Measurements from ENCODE around the gene ZNF579.

ZNF579 gene

DNA sequence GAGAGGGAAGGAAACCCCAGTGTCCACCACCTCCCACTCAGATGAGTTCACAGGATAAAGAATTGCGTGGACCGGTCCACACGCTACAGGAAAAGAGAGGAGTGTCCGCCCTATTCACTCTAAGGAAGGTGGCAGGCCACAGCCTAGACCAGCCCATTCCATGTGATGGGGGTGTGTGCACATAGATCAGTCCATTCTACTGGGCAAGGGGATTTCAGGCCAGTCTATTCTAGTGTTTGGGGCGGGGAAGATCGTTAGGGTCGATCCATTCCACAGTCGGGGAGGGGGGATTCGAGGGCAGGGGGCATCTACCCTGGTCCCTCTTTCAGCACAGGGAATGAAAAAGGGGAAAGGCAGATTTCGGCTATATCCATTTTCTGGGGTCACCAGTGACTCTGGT is 10.9 kb upstream of the ZNF579 start:
- no peak overlapping the region for H3K4me3 ChIP-seq (ENCODE audit: low read length)
- H3F3A ChIP-seq (ENCODE audit: control insufficient read depth, insufficient read depth): peaks cover 8% of the 10 kb centered on the region
- H3K79me2 ChIP-seq (ENCODE audit: control insufficient read depth, low read length): no peaks in the 10 kb centered on the region
- no peaks in the 10 kb centered on the region for H3K9me2 ChIP-seq (replicated peaks; ENCODE audit: control insufficient read depth, low read length)
- no peaks in the 10 kb centered on the region for H3K9me3 ChIP-seq (ENCODE audit: control insufficient read depth, insufficient read depth, low read length)
- no peak overlapping the region for H3K4me2 ChIP-seq (ENCODE audit: low read length)
- H3K4me1 ChIP-seq (ENCODE audit: control insufficient read depth, low read length): peaks cover 16% of the 10 kb centered on the region
- H3K27me3 ChIP-seq (ENCODE audit: control insufficient read depth, low read length): no peaks in the 10 kb centered on the region
- no peak overlapping the region for H3K27ac ChIP-seq (ENCODE audit: low read depth, low read length)
- TF ChIP-seq CTCF (IDR thresholded peaks at IDR 0.05; ENCODE audit: low read depth, low read length, poor library complexity, severe bottlenecking): no peak
- TF ChIP-seq EZH2phosphoT487 (IDR thresholded peaks at IDR 0.05; ENCODE audit: borderline replicate concordance, low read length): no peak
- H4K20me1 ChIP-seq (ENCODE audit: control insufficient read depth, insufficient read depth, low read depth, low read length): no peaks in the 10 kb centered on the region
- H3K36me3 ChIP-seq (ENCODE audit: control insufficient read depth, low read length): peaks cover 19% of the 10 kb centered on the region

DNA sequence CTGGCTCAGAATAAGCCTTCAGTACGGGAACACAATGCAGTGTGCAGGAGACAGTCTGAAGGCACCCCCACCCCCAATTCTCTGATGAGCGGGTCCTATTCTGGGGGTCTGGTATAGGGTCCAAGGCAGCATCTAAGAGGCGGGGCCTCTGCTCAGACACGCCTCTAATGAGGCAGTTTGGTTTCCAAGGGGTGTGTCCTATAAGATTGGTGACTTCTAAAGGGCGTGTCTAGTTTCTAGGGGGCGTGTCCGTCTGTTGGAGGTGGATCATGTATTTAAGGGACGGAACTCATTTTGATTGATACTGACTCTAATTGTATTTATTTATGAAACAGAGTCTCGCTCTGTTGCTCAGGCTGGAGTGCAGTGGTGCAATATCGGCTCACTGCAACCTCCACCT is 10.0 kb upstream of the ZNF579 start:
- no peaks in the 10 kb centered on the region for H3K9me3 ChIP-seq (ENCODE audit: control insufficient read depth, insufficient read depth, low read length)
- H3K27ac ChIP-seq (ENCODE audit: low read depth, low read length): no peak overlapping the region
- H3K36me3 ChIP-seq (ENCODE audit: control insufficient read depth, low read length): peaks cover 10% of the 10 kb centered on the region
- H3K4me1 ChIP-seq (ENCODE audit: control insufficient read depth, low read length): peaks cover 26% of the 10 kb centered on the region
- H3K4me3 ChIP-seq (ENCODE audit: low read length): no peak overlapping the region
- H3F3A ChIP-seq (ENCODE audit: control insufficient read depth, insufficient read depth): peaks cover 13% of the 10 kb centered on the region
- no peaks in the 10 kb centered on the region for H3K9me2 ChIP-seq (replicated peaks; ENCODE audit: control insufficient read depth, low read length)
- no peak overlapping the region for H3K4me2 ChIP-seq (ENCODE audit: low read length)
- H3K27me3 ChIP-seq (ENCODE audit: control insufficient read depth, low read length): no peaks in the 10 kb centered on the region
- no peak for TF ChIP-seq CTCF (IDR thresholded peaks at IDR 0.05; ENCODE audit: low read depth, low read length, poor library complexity, severe bottlenecking)
- no peak for TF ChIP-seq EZH2phosphoT487 (IDR thresholded peaks at IDR 0.05; ENCODE audit: borderline replicate concordance, low read length)
- no peaks in the 10 kb centered on the region for H3K79me2 ChIP-seq (ENCODE audit: control insufficient read depth, low read length)
- H4K20me1 ChIP-seq (ENCODE audit: control insufficient read depth, insufficient read depth, low read depth, low read length): no peaks in the 10 kb centered on the region

DNA sequence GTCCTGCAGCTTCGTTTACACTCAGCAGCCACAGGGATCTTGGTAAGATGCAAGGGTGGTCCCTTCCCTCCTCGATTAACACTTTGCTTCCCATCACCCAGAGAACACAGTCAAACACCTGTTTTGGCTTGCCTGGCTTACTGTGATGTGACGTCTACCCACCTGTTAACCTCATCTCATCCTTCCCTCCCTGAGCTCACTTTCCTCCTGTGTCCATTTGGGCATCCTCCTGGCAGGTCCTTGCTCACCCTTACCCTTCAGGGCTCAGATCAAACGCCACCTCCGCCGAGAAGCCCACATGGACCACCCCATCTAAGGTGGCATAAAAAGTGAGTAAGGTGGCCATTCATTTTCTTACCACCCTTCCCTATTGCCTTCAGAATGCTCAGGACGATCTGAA is 9.5 kb upstream of the ZNF579 start:
- no peaks in the 10 kb centered on the region for H3K9me3 ChIP-seq (ENCODE audit: control insufficient read depth, insufficient read depth, low read length)
- H3F3A ChIP-seq (ENCODE audit: control insufficient read depth, insufficient read depth): peaks cover 18% of the 10 kb centered on the region
- H3K4me3 ChIP-seq (ENCODE audit: low read length): no peak overlapping the region
- no peaks in the 10 kb centered on the region for H3K27me3 ChIP-seq (ENCODE audit: control insufficient read depth, low read length)
- no peaks in the 10 kb centered on the region for H3K79me2 ChIP-seq (ENCODE audit: control insufficient read depth, low read length)
- TF ChIP-seq EZH2phosphoT487 (IDR thresholded peaks at IDR 0.05; ENCODE audit: borderline replicate concordance, low read length) (no peak), CTCF (IDR thresholded peaks at IDR 0.05; ENCODE audit: low read depth, low read length, poor library complexity, severe bottlenecking) (no peak)
- H3K9me2 ChIP-seq (replicated peaks; ENCODE audit: control insufficient read depth, low read length): no peaks in the 10 kb centered on the region
- no peaks in the 10 kb centered on the region for H4K20me1 ChIP-seq (ENCODE audit: control insufficient read depth, insufficient read depth, low read depth, low read length)
- H3K4me1 ChIP-seq (ENCODE audit: control insufficient read depth, low read length): peaks cover 31% of the 10 kb centered on the region
- peaks cover 5% of the 10 kb centered on the region for H3K36me3 ChIP-seq (ENCODE audit: control insufficient read depth, low read length)
- no peak overlapping the region for H3K27ac ChIP-seq (ENCODE audit: low read depth, low read length)
- no peak overlapping the region for H3K4me2 ChIP-seq (ENCODE audit: low read length)

DNA sequence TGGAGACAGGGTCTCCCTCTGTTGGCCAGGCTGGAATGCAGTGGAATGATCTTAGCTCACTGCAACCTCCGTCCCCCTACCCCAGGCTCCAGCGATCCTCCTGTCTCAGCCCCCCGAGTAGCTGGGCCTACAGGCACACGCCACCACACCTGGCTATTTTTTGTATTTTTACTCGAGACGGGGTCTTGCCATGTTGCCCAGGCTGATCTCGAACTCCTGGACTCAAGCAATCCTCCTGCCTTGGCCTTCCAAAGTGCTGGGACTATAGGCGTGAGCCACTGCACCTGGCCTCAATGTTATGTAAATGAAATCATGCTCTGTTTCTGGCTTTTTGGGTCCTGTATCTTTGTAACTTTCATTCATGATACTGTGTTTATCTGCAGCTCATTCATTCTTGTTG is 8.1 kb upstream of the ZNF579 start:
- no peak for TF ChIP-seq CTCF (IDR thresholded peaks at IDR 0.05; ENCODE audit: low read depth, low read length, poor library complexity, severe bottlenecking)
- no peak for TF ChIP-seq EZH2phosphoT487 (IDR thresholded peaks at IDR 0.05; ENCODE audit: borderline replicate concordance, low read length)
- Histone ChIP-seq H3K9me2 (replicated peaks; ENCODE audit: control insufficient read depth, low read length) (no peaks in the 10 kb centered on the region), H3K27me3 (ENCODE audit: control insufficient read depth, low read length) (no peaks in the 10 kb centered on the region), H3K4me3 (ENCODE audit: low read length) (no peak overlapping the region), H3K4me1 (ENCODE audit: control insufficient read depth, low read length) (peaks cover 34% of the 10 kb centered on the region), H3F3A (ENCODE audit: control insufficient read depth, insufficient read depth) (peaks cover 28% of the 10 kb centered on the region), H3K4me2 (ENCODE audit: low read length) (no peak overlapping the region), H4K20me1 (ENCODE audit: control insufficient read depth, insufficient read depth, low read depth, low read length) (no peaks in the 10 kb centered on the region), H3K9me3 (ENCODE audit: control insufficient read depth, insufficient read depth, low read length) (no peaks in the 10 kb centered on the region), H3K79me2 (ENCODE audit: control insufficient read depth, low read length) (no peaks in the 10 kb centered on the region), H3K27ac (ENCODE audit: low read depth, low read length) (no peak overlapping the region), H3K36me3 (ENCODE audit: control insufficient read depth, low read length) (no peaks in the 10 kb centered on the region; the same call in 1 of the 2 replicates)
